Transverse colon (tissue), 3 donors: Measurements from ENCODE around the gene ABCA4.

Experiments
- CTCF ChIP-seq, 5 experiments: fragments of 200-600 bp in 3 of 5; fragments of 450-650 bp in 2 of 5; sonication (generic) in 3 of 5; IDR thresholded peaks; 1 replicate in 2 of 5; 2 replicates in 3 of 5; pipeline ENCODE4 v1.5.1; 2016 to 2017; ENCODE audit warnings: antibody characterized with exemption in 5 of 5, inconsistent platforms in 3 of 5, mild to moderate bottlenecking in 2 of 5, moderate library complexity in 1 of 5
- EP300 ChIP-seq: sonication (generic); formaldehyde crosslinking; IDR thresholded peaks from one replicate; pipeline ENCODE4 v1.6.1; 2017; ENCODE audit warnings: antibody characterized with exemption, low read depth
- POLR2A ChIP-seq: fragments of 450-650 bp; IDR thresholded peaks from one replicate; pipeline ENCODE4 v1.6.1; 2016; ENCODE audit warnings: antibody characterized with exemption, mild to moderate bottlenecking, moderate library complexity

GRCh38 chr1:93992190-93992589 is 128.8 kb downstream of the ABCA4 start:
- TF ChIP-seq CTCF (IDR thresholded peaks at IDR 0.05) (no peak), POLR2A (no peak), EP300 (no peak)
